Retinal pigment epithelial cell (primary cell): ENCODE results near the gene PRKCH.

Experiments
- DNase-seq: peaks from one replicate; pipeline ENCODE4 v3.0.0-alpha.2; 2010; ENCODE audit warnings: low read depth
- H3K4me3 ChIP-seq: 2 replicates; pipeline ENCODE4 v1.5.1; 2011; ENCODE audit warnings: mild to moderate bottlenecking, low read length, control low read depth, moderate library complexity
- CTCF ChIP-seq: conservative IDR thresholded peaks from 2 replicates; pipeline ENCODE4 v1.5.1; 2011; ENCODE audit warnings: low read depth, low read length, control low read depth, inconsistent platforms

Gene PRKCH

GRCh38 chr14:61479746-61480502 lies 158.5 kb downstream of the PRKCH start:
- no peak for DNase-seq
- TF ChIP-seq CTCF, result no peak

GRCh38 chr14:61480704-61481285 lies 159.4 kb downstream of the PRKCH start:
- TF ChIP-seq CTCF, result no peak
- no peak overlapping the region for H3K4me3 ChIP-seq
- DNase-seq, result no peak

More at GRCh38 chr14:61479746-61480502, 158.5 kb downstream of the PRKCH start:
- no peak overlapping the region for H3K4me3 ChIP-seq

- TF ChIP-seq CTCF, result no peak
- DNase-seq, result no peak
- H3K4me3 ChIP-seq, result no peak overlapping the region
Measured at GRCh38 chr14:61481701-61482100, 160.3 kb downstream of the PRKCH start.

- no peak overlapping the region for H3K4me3 ChIP-seq
- DNase-seq, result no peak
- no peak for TF ChIP-seq CTCF
Measured at GRCh38 chr14:61482348-61483206, 161.2 kb downstream of the PRKCH start.

GRCh38 chr14:61483476-61483875 lies 162.1 kb downstream of the PRKCH start:
- no peak overlapping the region for H3K4me3 ChIP-seq
- no peak for TF ChIP-seq CTCF
- no peak for DNase-seq

GRCh38 chr14:61484031-61484430 lies 162.7 kb downstream of the PRKCH start:
- no peak for TF ChIP-seq CTCF
- no peak for DNase-seq
- no peak overlapping the region for H3K4me3 ChIP-seq
